Mesendoderm (in vitro differentiated cells): ENCODE measurements around the gene S100A9.

ENCODE experiments used
- DNase-seq: peaks from one replicate; pipeline ENCODE4 v3.0.0; 2013
- H2AK5ac ChIP-seq: 2 replicates; pipeline ENCODE4 v1.6.1; 2013; ENCODE audit warnings: low read length, inconsistent platforms
- H2BK120ac ChIP-seq: 2 replicates; pipeline ENCODE4 v1.6.1; 2013; ENCODE audit warnings: low read depth, mild to moderate bottlenecking, low read length, moderate library complexity, mixed read lengths
- H2BK15ac ChIP-seq: replicated peaks from 2 replicates; pipeline ENCODE4 v1.6.1; 2013; ENCODE audit warnings: low read depth, mild to moderate bottlenecking, moderate library complexity
- H2BK5ac ChIP-seq: 2 replicates; pipeline ENCODE4 v1.6.1; 2013; ENCODE audit warnings: low read length, inconsistent platforms
- H3K18ac ChIP-seq: 2 replicates; pipeline ENCODE4 v1.6.1; 2013; ENCODE audit warnings: mild to moderate bottlenecking, low read length, mixed read lengths
- H3K23ac ChIP-seq: one replicate; pipeline ENCODE4 v1.6.1; 2013; ENCODE audit warnings: low read length
- H3K27ac ChIP-seq: 2 replicates; pipeline ENCODE4 v1.5.1; 2013; ENCODE audit warnings: low read depth, mild to moderate bottlenecking, inconsistent platforms, low read length, moderate library complexity
- H3K27me3 ChIP-seq: 2 replicates; pipeline ENCODE4 v1.6.1; 2013; ENCODE audit warnings: low read length, control low read depth, mild to moderate bottlenecking, inconsistent platforms; ENCODE audit not compliant: insufficient read depth, poor library complexity
- H3K36me3 ChIP-seq: 2 replicates; pipeline ENCODE4 v1.6.1; 2013; ENCODE audit warnings: low read length, inconsistent platforms; ENCODE audit not compliant: control insufficient read depth, insufficient read depth
- H3K4ac ChIP-seq: one replicate; pipeline ENCODE4 v1.6.1; 2013; ENCODE audit warnings: low read depth, mild to moderate bottlenecking, low read length, moderate library complexity
- H3K4me1 ChIP-seq: 2 replicates; pipeline ENCODE4 v1.6.1; 2013; ENCODE audit warnings: low read depth, low read length, inconsistent platforms; ENCODE audit not compliant: control insufficient read depth
- H3K4me2 ChIP-seq: 2 replicates; pipeline ENCODE4 v1.6.1; 2013; ENCODE audit warnings: low read length
- H3K4me3 ChIP-seq: 2 replicates; pipeline ENCODE4 v1.5.1; 2013; ENCODE audit warnings: mild to moderate bottlenecking, low read length
- H3K56ac ChIP-seq: one replicate; pipeline ENCODE4 v1.6.1; 2013; ENCODE audit warnings: low read length
- H3K79me1 ChIP-seq: 2 replicates; pipeline ENCODE4 v1.6.1; 2013; ENCODE audit warnings: low read length, inconsistent platforms
- H3K79me2 ChIP-seq: 2 replicates; pipeline ENCODE4 v1.6.1; 2013; ENCODE audit warnings: mild to moderate bottlenecking, low read length; ENCODE audit not compliant: control insufficient read depth, insufficient read depth
- H3K9ac ChIP-seq: 2 replicates; pipeline ENCODE4 v1.6.1; 2013; ENCODE audit warnings: low read length, inconsistent platforms
- H4K5ac ChIP-seq: one replicate; pipeline ENCODE4 v1.6.1; 2013; ENCODE audit warnings: low read length
- H4K8ac ChIP-seq: one replicate; pipeline ENCODE4 v1.6.1; 2013; ENCODE audit warnings: low read depth, mild to moderate bottlenecking, control low read depth, low read length, moderate library complexity
- WGBS: extraction: QIAGEN DNeasy Blood & Tissue Kit; methylation state at CpG from one replicate; pipeline ENCODE4 v1.1.7; 2013; ENCODE audit warnings: low lambda C conversion rate, missing lambda C conversion rate; ENCODE audit not compliant: insufficient coverage; ENCODE audit errors: extremely low coverage; 5-methylcytosine and 5-hydroxymethylcytosine counted together

S100A9 gene

DNA sequence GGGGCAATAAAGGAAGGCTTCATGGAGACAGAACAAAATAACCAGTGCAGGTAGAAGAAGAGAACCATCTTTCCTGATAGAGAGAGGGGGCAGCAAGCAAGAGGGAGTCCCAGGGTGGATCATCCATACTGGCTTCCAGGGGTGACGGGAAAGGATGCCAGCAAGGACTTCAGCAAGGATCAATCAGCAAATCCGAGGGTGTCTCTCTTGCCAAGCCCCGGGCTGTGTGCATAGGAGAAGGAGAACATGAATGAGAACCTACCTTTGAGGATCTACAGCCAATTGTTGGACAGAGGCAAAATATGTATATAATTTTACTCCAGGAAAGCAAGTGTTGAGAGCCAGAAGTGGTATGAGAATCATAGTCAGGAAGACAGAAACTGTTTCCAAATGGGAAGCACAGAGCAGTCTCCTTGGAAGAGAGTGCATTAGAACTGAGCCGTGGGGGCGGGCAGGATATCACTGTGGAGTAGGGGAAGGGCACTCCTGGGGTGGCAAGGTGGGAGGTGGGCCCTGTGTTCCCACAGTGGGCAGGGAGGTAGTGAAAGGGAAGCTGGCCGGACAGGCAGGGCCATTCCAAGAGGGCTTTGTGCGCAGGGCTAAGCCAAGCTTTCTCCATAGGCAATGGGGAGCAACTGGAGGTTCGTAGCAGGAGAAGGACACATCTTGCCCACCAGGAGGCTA is 1.1 kb upstream of the S100A9 start:
- H3K4me3 ChIP-seq, result no peak overlapping the region
- H3K56ac ChIP-seq, result peak overlapping the region; percentile 11
- no peak overlapping the region for H2AK5ac ChIP-seq
- no peaks in the 10 kb centered on the region for H3K36me3 ChIP-seq
- no peak overlapping the region for H4K5ac ChIP-seq
- no peaks in the 10 kb centered on the region for H3K79me2 ChIP-seq
- no peak overlapping the region for H3K9ac ChIP-seq
- no peak overlapping the region for H3K4ac ChIP-seq
- H3K4me2 ChIP-seq, result no peak overlapping the region
- H3K27ac ChIP-seq, result no peak overlapping the region
- no peak overlapping the region for H4K8ac ChIP-seq
- H3K27me3 ChIP-seq, result no peaks in the 10 kb centered on the region
- WGBS, result no CpG with 5 or more reads among the region's 8 CpGs
- H3K79me1 ChIP-seq, result no peaks in the 10 kb centered on the region
- DNase-seq, result no peak
- H3K18ac ChIP-seq, result no peak overlapping the region
- no peak overlapping the region for H2BK5ac ChIP-seq
- H3K4me1 ChIP-seq, result no peaks in the 10 kb centered on the region
- H2BK15ac ChIP-seq, result no peak overlapping the region
- no peak overlapping the region for H3K23ac ChIP-seq
- H2BK120ac ChIP-seq, result no peak overlapping the region

DNA sequence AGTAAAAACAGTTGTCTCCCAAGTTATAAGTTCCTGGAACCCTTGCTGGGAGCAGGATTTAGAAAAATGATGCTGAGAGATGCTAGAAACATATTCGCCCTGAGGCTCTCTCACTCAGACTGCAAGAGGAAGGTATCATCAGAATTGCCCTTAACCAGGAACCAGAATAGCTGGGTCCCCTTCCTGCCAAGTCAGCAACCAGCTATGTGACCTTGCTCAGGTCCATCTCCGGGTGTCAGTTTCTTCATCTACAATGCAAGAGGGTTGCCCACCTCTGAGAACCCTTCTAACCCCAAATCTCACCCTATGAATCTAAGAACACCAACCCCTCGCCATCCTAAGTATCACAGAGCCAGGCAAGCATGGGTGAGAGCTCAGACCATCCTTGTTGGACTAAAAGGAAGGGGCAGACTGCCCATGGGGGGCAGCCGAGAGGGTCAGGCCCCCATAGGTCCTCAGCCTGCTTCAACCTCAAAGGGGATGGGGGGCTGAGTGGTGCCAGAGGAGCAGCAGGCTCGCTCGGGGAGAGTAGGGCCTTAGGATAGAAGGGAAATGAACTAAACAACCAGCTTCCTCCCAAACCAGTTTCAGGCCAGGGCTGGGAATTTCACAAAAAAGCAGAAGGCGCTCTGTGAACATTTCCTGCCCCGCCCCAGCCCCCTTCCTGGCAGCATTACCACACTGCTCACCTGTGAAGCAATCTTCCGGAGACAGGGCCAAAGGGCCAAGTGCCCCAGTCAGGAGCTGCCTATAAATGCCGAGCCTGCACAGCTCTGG is 390 bp upstream of the S100A9 start:
- Histone ChIP-seq H4K8ac (no peak overlapping the region), H3K36me3 (no peaks in the 10 kb centered on the region), H4K5ac (no peak overlapping the region), H3K79me1 (no peaks in the 10 kb centered on the region), H3K4me2 (no peak overlapping the region), H3K4me3 (no peak overlapping the region), H2AK5ac (no peak overlapping the region), H2BK120ac (no peak overlapping the region), H2BK15ac (no peak overlapping the region), H3K79me2 (no peaks in the 10 kb centered on the region), H3K18ac (no peak overlapping the region), H3K4me1 (no peaks in the 10 kb centered on the region), H3K56ac (no peak overlapping the region), H3K27ac (no peak overlapping the region), H3K9ac (no peak overlapping the region), H3K23ac (no peak overlapping the region), H3K4ac (no peak overlapping the region), H2BK5ac (no peak overlapping the region), H3K27me3 (no peaks in the 10 kb centered on the region)
- DNase-seq, result no peak
- WGBS, result no CpG with 5 or more reads among the region's 10 CpGs

DNA sequence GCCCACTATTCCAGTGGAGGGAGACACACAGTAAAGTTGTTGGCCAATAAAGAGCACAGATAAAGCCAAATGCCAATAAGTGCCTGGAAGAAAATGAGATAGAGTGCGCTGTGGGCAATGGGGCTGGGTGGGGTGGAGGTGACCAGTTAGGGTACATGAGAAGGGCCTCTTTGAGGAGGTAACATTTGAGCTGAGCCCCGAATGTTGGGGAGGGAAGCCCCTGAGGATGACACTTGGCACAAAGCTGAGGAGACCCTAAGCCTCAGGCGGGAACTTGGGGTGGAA is 979 bp downstream of the S100A9 start:
- Histone ChIP-seq H2BK15ac (no peak overlapping the region), H4K8ac (no peak overlapping the region), H3K27ac (no peak overlapping the region), H3K23ac (no peak overlapping the region), H3K4me3 (no peak overlapping the region), H3K4me2 (no peak overlapping the region), H2AK5ac (no peak overlapping the region), H3K4me1 (no peaks in the 10 kb centered on the region), H2BK120ac (no peak overlapping the region), H3K79me2 (no peaks in the 10 kb centered on the region), H4K5ac (no peak overlapping the region), H2BK5ac (no peak overlapping the region), H3K27me3 (no peaks in the 10 kb centered on the region), H3K18ac (no peak overlapping the region), H3K36me3 (no peaks in the 10 kb centered on the region), H3K9ac (no peak overlapping the region), H3K79me1 (no peaks in the 10 kb centered on the region), H3K56ac (no peak overlapping the region), H3K4ac (no peak overlapping the region)
- no CpG with 5 or more reads among the region's 3 CpGs for WGBS
- no peak for DNase-seq

DNA sequence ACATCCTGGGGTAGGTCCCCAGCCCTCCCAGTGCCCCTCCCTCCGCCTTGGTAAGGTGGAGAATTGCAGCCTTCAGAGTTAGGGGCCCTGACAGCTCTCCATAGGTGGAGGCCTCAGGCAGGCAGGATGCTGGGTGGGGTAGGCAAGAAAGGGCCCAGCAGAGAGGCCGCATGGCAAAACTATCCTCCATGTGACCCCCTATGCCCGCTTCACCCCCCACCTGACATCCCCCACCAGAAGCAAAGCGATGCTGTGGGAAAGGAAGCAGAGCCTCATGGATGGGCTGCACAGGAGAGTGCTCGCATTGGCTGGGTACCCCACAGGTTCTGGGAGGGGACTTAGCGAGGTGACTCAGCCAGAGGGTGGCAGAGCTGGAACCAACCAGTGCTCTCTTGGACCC is 1.6 kb downstream of the S100A9 start:
- Histone ChIP-seq H3K18ac (no peak overlapping the region), H3K27me3 (no peaks in the 10 kb centered on the region), H3K4me3 (no peak overlapping the region), H3K4ac (no peak overlapping the region), H3K4me1 (no peaks in the 10 kb centered on the region), H3K79me1 (no peaks in the 10 kb centered on the region), H3K27ac (no peak overlapping the region), H4K8ac (no peak overlapping the region), H4K5ac (no peak overlapping the region), H3K4me2 (no peak overlapping the region), H3K56ac (no peak overlapping the region), H2BK5ac (no peak overlapping the region), H3K36me3 (no peaks in the 10 kb centered on the region), H2AK5ac (no peak overlapping the region), H2BK15ac (no peak overlapping the region), H3K79me2 (no peaks in the 10 kb centered on the region), H2BK120ac (no peak overlapping the region), H3K9ac (no peak overlapping the region), H3K23ac (no peak overlapping the region)
- DNase-seq, result no peak
- no CpG with 5 or more reads among the region's 6 CpGs for WGBS

DNA sequence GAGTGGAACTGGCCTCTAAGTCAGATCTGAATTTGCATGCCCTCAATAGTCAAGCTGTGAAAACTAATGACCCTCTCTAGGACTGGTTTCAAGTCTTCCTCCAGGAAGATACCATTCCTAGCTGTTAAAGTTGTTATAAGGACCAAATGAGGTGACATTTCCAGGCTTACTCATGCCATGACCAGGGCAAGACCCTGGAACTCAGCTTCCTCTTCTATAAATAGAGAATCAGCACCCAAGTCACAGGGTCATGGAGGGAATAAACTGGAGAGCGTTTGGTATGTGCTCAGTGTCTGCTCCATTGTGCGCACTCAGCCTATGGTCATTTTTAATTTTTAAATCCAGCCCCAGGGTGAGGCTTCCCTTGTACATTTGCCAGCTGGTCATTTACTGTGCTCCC is 2.5 kb downstream of the S100A9 start:
- no peak overlapping the region for H4K8ac ChIP-seq
- no peak overlapping the region for H2BK120ac ChIP-seq
- H2BK15ac ChIP-seq, result no peak overlapping the region
- H3K23ac ChIP-seq, result no peak overlapping the region
- no peak overlapping the region for H4K5ac ChIP-seq
- no peaks in the 10 kb centered on the region for H3K36me3 ChIP-seq
- H2AK5ac ChIP-seq, result no peak overlapping the region
- no peak overlapping the region for H3K27ac ChIP-seq
- H3K4ac ChIP-seq, result no peak overlapping the region
- no peaks in the 10 kb centered on the region for H3K27me3 ChIP-seq
- no peak overlapping the region for H3K4me3 ChIP-seq
- no peak overlapping the region for H3K9ac ChIP-seq
- no peak for DNase-seq
- H3K79me2 ChIP-seq, result no peaks in the 10 kb centered on the region
- no peak overlapping the region for H3K4me2 ChIP-seq
- no peaks in the 10 kb centered on the region for H3K79me1 ChIP-seq
- no peak overlapping the region for H3K18ac ChIP-seq
- H3K4me1 ChIP-seq, result no peaks in the 10 kb centered on the region
- no peak overlapping the region for H2BK5ac ChIP-seq
- no CpG with 5 or more reads among the region's 2 CpGs for WGBS
- H3K56ac ChIP-seq, result no peak overlapping the region
